ENCODE measurements around the gene CACTIN. TPM values are rescaled to one million over a fixed set of nuclear protein-coding genes. Genes with fewer than 3 reads are reported as not detected.

Gene CACTIN
- total RNA-seq, 1 experiment from 2014 or later, result 33.2 TPM

GRCh38 chr19:3572132-3572854 is 54.3 kb downstream of the CACTIN start (continued):
- TF ChIP-seq ZBTB33 (IDR thresholded peaks at IDR 0.05; ENCODE audit: extremely low read depth, insufficient replicate concordance, low read length), result no peak
- no peak for TF ChIP-seq ATF3 (IDR thresholded peaks at IDR 0.05)
- peak; percentile 94 for TF ChIP-seq EGR1 (IDR thresholded peaks at IDR 0.05; ENCODE audit: low read depth)
- TF ChIP-seq FOSL1 (IDR thresholded peaks at IDR 0.05; ENCODE audit: low read depth), result no peak
- peak; percentile 94 for TF ChIP-seq SP1 (IDR thresholded peaks at IDR 0.05; ENCODE audit: low read depth)
- TF ChIP-seq SIN3A (IDR thresholded peaks at IDR 0.05; ENCODE audit: low read depth), result no peak
- no peak for TF ChIP-seq POLR2A (IDR thresholded peaks at IDR 0.05; ENCODE audit: borderline replicate concordance, extremely low read depth, insufficient read depth, insufficient read length)
- no peak for TF ChIP-seq ELF1 (IDR thresholded peaks at IDR 0.05; ENCODE audit: borderline replicate concordance, low read depth)

- Histone ChIP-seq H3K9ac (ENCODE audit: low read length) (no peak overlapping the region), H3K27me3 (ENCODE audit: insufficient read depth, low read length) (no peaks in the 10 kb centered on the region), H3K79me2 (ENCODE audit: insufficient read depth, low read length) (peaks cover 18% of the 10 kb centered on the region; the same call in 1 of the 2 replicates), H3K9me3 (ENCODE audit: control insufficient read depth in 1 of 2, insufficient read depth in 1 of 2, low read depth in 1 of 2, low read length in 2 of 2) (no peaks in the 10 kb centered on the region), H3K36me3 (ENCODE audit: control insufficient read depth in 1 of 2, insufficient read depth in 2 of 2, low read length in 2 of 2) (peaks cover 0 to 12% of the 10 kb centered on the region in 2 experiments; a peak in 1 of 4 replicates), H3K4me1 (ENCODE audit: control insufficient read depth in 1 of 2, insufficient read depth in 2 of 2, low read length in 2 of 2) (peaks cover 36 to 71% of the 10 kb centered on the region in 2 experiments), H3K4me3 (replicated peaks in 1 of 2; ENCODE audit: low read depth in 1 of 2, low read length in 2 of 2) (no peak overlapping the region), H3K27ac (ENCODE audit: low read depth, low read length) (no peak overlapping the region), H3K9me2 (ENCODE audit: insufficient read depth) (no peaks in the 10 kb centered on the region), H2AFZ (ENCODE audit: low read depth, low read length, poor library complexity, severe bottlenecking) (no peak overlapping the region), H3K4me2 (ENCODE audit: low read length) (no peak overlapping the region), H4K20me1 (ENCODE audit: insufficient read depth) (no peaks in the 10 kb centered on the region; the same call in 1 of the 2 replicates)
- intact Hi-C loops (cut with micrococcal nuclease), result loop anchor here (10.0 kb wide), 1 partner anchor 634 kb away; no protein-coding TSS in a partner anchor
- POLR2A ChIA-PET, result no interaction called here
- no peak for DNase-seq (ENCODE audit: low read depth, low spot score)
- RAD21 ChIA-PET (ENCODE audit: low non-redundant PET in 1 of 2, low total read pairs in 2 of 2, uncharacterized antibody in 2 of 2, unreplicated experiment in 2 of 2), result no interaction called here
- no TSS peak for BruUV-seq (replicated peaks)
- CTCF ChIA-PET, result no interaction called here
- TF ChIP-seq ZNF274 (IDR thresholded peaks at IDR 0.05; ENCODE audit: low read depth, low read length) (no peak), POLR2A (IDR thresholded peaks at IDR 0.05; ENCODE audit: borderline replicate concordance, extremely low read depth, insufficient read depth, insufficient read length) (no peak), EZH2 (IDR thresholded peaks at IDR 0.05) (no peak), RAD21 (IDR thresholded peaks at IDR 0.05; ENCODE audit: low read depth) (no peak), CEBPB (IDR thresholded peaks at IDR 0.05; ENCODE audit: low read depth) (no peak), POLR2AphosphoS5 (IDR thresholded peaks at IDR 0.05; ENCODE audit: low read depth, low read length) (no peak), SRF (IDR thresholded peaks at IDR 0.05; ENCODE audit: low read depth) (no peak), REST (IDR thresholded peaks at IDR 0.05; ENCODE audit: low read depth) (no peak)
- ATAC-seq, result no peak
These were observed 56.0 kb downstream of the CACTIN start for GRCh38 chr19:3570606-3571011.
